ENCODE results near the gene KIAA0753.

DNA sequence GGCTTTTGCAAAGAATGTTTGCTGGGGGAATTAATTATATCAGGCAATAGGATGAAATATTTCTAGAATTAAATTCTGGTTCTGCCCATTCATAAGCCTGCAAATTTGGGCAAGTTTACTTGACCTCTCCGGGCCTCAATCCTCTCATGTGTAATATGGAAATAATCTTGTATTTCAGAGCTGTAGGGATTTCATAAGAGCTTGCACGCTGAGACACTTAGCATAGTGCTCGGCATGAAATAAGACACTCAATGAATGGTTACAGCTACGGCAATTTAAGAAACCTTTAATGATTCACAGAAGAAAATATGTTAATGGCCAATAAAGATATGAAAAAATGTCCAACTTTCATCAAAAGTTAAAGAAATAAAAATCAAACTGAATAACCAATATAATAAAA, 43.6 kb downstream of the KIAA0753 start:
- TF ChIP-seq, protein P1, sequence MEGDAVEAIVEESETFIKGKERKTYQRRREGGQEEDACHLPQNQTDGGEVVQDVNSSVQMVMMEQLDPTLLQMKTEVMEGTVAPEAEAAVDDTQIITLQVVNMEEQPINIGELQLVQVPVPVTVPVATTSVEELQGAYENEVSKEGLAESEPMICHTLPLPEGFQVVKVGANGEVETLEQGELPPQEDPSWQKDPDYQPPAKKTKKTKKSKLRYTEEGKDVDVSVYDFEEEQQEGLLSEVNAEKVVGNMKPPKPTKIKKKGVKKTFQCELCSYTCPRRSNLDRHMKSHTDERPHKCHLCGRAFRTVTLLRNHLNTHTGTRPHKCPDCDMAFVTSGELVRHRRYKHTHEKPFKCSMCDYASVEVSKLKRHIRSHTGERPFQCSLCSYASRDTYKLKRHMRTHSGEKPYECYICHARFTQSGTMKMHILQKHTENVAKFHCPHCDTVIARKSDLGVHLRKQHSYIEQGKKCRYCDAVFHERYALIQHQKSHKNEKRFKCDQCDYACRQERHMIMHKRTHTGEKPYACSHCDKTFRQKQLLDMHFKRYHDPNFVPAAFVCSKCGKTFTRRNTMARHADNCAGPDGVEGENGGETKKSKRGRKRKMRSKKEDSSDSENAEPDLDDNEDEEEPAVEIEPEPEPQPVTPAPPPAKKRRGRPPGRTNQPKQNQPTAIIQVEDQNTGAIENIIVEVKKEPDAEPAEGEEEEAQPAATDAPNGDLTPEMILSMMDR (conservative IDR thresholded peaks at IDR 0.05; ENCODE audit: low read depth, low read length) = no peak
- TF ChIP-seq EZH2 (IDR thresholded peaks at IDR 0.05; ENCODE audit: low read length, unreplicated experiment) (no peak), EZH2phosphoT487 (IDR thresholded peaks at IDR 0.05; ENCODE audit: borderline replicate concordance, low read length) (no peak)
